ENCODE data around the gene ZRANB1.
A peak's percentile ranks its signal among the peaks of the same experiment; 100 is the strongest.
"Not testable (repeated sequence)": the region's sequence is repeated elsewhere in the genome, so short reads cannot be mapped to it uniquely, and the experiment has no call there.

ZRANB1 gene

GRCh38 chr10:124963866-124964720, 22.2 kb downstream of the ZRANB1 start:
- DNase-seq (ENCODE audit: low read depth) = no peak

DNA sequence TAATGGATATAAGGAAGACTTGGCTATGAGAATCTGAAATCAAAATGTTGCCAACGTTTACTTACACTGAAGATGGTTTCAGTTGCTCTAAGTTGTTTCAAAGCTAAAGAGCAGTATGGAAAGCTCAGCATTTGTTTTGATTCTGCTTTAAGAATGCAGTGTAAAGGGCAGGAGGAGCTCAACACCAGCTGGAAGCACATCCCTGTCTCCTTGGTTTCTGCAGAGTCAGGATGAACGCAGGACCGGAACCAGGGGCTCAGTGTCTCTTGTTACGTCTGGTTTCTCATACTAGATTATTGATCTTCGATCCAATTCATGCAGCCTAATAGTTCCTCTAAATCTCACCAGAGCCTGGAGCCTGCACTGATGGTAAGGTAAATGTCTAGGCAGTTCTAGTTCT, 24.1 kb downstream of the ZRANB1 start:
- DNase-seq (ENCODE audit: low read depth) = no peak

GRCh38 chr10:124967255-124967654, 25.3 kb downstream of the ZRANB1 start:
- DNase-seq (ENCODE audit: low read depth) = no peak

GRCh38 chr10:124971276-124971675, 29.4 kb downstream of the ZRANB1 start:
- DNase-seq (ENCODE audit: low read depth) = no peak

DNA sequence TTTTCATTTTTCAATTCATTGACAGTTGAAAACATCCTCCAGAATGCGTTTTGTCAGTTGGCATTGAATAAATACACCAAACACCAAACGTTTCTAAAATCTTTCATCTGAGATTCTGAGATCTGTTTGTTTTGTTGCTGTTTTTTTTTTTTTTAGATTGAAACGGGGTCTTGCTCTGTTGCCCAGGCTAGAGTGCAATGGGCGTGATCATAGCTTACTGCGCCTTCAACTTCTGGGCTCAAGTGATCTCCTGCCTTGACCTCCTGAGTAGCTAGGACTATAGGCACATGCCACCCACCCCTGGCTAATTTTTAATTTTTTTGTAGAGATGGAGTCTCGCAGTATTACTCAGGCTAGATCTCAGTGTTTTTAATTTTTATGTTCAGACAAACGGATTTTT, 30.7 kb downstream of the ZRANB1 start:
- no peak for DNase-seq (ENCODE audit: low read depth)

- no peak for DNase-seq (ENCODE audit: low read depth)
These were observed 32.2 kb downstream of the ZRANB1 start for GRCh38 chr10:124974131-124974530.

- no peak for DNase-seq (ENCODE audit: low read depth)
These were observed 34.1 kb downstream of the ZRANB1 start for GRCh38 chr10:124975977-124976514.

DNA sequence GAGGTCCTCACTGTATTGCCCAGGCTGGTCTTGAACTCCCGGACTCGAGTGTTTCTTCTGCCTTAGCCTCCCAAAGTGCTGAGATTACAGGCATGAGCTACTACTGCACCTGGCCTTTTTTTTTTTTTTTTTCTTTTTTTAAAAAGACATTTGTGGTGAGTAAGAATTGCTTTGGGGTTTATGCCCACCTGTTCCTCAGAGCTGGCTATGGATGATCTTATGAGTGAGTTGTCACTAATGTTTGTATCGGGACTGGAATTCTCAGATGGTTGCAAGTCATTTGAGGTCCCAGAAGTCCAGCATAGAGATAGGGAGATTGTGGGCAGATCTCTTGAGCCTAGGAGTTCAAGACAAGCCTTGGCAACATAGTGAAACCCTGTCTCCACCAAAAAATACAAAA, 35.2 kb downstream of the ZRANB1 start:
- DNase-seq (ENCODE audit: low read depth) = no peak

- no peak for DNase-seq (ENCODE audit: low read depth)
These were observed 35.9 kb downstream of the ZRANB1 start for GRCh38 chr10:124977648-124978375.

DNA sequence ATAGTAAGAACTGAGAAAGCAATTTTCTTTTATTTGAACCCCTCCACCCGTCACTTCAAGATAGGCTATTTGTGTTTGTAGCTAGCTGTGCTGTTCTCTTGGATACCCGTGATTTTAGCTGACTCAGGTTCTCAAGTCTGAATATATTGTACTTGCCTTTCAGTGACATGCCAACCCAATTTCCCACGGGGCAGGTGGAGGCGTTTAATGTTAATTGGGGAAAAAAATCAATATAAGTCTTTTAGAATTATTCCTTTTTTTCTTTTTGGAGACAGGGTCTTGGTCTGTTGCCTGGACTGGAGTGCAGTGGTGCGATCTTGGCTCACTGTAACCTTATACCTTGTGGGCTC, 36.4 kb downstream of the ZRANB1 start:
- no peak for DNase-seq (ENCODE audit: low read depth)

DNA sequence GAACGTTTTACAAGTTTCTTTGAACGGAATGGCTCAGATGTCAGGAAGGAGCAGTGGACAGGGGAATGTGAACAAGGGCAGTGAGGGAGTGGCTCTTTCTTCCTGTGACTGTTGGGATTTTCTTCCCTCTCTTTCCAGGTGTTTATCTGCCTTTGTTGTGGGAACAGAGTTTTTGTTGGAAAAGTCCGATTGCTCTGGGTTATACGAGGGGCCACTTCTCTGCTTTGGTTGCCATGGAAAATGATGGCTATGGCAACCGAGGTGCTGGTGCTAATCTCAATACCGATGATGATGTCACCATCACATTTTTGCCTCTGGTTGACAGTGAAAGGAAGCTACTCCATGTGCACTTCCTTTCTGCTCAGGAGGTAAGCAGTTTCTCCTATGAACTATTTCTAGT, 41.4 kb downstream of the ZRANB1 start:
- no peak for DNase-seq (ENCODE audit: low read depth)

DNA sequence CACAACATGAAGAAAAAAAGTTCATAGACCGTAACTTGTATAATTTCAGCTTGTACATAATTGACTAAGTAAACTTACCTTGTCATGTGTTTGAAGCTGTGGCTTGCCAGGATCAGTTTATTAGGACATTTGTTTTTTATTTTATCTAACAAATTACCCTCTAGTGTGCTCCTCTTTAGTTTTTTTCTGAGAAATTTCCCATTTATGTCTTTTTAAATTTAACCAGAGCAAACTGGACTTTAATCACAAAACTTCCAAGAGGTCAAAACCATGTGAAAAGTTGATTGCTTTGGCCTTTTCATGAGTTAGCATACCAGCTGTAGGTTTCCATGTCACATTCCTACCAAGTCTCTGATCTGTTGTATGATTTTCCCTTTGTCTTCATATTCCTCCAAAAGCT, 42.5 kb downstream of the ZRANB1 start:
- no peak for DNase-seq (ENCODE audit: low read depth)

DNA sequence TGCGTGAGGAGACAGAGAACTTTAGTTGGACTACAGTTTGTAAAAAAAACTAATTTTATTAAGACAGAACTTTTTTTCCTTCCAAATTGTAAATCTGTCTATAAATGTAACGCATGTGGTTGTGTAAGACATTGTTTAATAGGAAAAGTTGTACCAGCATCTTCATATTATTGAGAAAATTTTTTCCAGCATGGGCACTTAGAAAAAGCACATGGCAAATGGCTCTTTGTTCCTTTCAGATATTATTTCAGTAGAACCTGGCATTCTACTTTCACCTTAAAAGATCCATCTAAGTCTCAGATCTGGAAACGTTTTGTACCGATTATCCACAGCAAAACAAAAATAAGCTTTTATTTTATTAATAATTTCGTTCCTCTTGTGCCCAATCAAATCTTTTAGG, 43.2 kb downstream of the ZRANB1 start:
- DNase-seq (ENCODE audit: low read depth) = no peak

- no peak for DNase-seq (ENCODE audit: low read depth)
These were observed 45.9 kb downstream of the ZRANB1 start for GRCh38 chr10:124987788-124988187.

GRCh38 chr10:124988753-124989152, 46.8 kb downstream of the ZRANB1 start:
- not testable (repeated sequence) for DNase-seq (ENCODE audit: low read depth)

DNA sequence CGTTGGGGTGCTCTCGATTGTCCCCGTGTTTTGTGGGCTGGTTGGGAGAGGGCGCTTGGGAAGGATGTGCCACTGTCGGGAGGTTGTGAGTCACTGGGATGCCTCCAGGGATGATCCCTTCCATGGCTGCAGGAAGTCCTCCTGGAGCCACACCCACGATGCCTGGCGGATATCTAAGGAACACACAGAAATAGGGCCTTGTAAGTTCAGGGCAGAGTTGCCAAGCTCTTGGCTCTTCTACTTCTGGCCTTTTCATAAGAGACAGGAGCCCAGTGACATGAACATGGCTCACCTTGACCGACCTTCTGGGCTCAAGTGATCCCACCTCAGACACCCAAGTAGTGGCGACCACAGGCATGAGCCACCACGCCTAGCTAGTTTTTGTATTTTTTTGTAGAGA, 47.6 kb downstream of the ZRANB1 start:
- DNase-seq (ENCODE audit: low read depth) = no peak

DNA sequence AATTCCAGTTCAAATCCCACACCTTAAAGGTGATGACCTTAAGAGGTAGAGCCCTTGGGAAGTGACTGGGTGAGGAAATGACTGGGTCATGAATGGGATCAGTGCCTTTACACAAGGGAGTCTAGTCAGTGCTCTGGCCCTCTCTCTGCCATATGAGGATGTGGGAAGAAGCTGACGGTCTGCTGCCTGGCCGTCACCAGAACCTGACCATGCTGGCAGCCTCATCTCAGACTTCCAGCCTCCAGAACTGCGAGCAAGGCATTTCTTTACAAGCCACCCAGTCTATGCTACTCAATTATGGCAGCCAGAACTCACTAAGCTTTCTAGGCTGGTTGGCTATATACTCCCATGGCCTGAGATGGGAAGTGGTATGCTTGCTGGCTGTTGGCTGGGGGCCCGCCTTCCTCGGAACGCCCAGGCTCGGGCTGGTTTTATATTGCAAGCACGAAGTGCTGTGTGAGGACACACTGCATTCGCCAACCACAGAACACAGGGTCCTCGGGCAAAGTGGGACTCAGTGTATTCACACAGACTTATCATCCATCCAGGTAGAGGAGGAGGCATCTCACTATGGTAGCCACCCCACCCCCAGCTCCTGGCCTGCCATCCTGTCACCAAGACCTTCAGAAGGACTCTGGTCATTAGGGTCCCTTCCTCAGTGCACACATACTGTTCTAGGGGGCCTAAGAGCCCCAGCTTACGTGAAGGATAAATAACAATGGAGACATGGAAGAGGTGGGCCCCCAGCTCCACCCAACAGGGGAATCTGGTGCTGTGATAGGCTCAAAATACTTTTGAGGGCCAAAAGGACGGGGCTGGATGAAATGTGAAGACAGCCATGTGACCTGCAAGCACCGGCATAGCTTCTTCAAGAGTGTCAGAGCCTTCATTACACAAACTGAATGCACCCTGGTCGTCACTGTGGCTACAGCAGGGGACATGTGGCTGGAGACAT, 49.0 kb downstream of the ZRANB1 start:
- no peak for DNase-seq (ENCODE audit: low read depth)

DNA sequence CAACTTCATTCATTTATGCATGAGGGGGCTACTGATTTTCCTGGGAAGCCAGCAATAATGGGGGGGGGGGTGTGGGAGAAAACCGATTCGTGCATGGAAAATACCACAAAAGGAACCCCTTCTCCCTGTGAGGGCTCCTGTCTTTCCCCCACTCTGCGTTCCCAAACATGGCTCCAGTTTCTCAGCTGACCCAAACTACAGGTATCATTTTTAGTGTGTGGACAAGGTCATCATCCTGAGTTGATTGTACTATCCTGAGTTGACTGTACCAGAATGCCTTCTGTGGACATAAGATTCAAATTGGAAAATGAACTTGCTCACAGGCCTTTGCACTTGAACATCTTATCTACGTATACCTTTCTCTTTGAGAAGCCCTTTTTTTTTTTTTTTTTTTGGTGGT, 49.9 kb downstream of the ZRANB1 start:
- DNase-seq (ENCODE audit: low read depth) = no peak

DNA sequence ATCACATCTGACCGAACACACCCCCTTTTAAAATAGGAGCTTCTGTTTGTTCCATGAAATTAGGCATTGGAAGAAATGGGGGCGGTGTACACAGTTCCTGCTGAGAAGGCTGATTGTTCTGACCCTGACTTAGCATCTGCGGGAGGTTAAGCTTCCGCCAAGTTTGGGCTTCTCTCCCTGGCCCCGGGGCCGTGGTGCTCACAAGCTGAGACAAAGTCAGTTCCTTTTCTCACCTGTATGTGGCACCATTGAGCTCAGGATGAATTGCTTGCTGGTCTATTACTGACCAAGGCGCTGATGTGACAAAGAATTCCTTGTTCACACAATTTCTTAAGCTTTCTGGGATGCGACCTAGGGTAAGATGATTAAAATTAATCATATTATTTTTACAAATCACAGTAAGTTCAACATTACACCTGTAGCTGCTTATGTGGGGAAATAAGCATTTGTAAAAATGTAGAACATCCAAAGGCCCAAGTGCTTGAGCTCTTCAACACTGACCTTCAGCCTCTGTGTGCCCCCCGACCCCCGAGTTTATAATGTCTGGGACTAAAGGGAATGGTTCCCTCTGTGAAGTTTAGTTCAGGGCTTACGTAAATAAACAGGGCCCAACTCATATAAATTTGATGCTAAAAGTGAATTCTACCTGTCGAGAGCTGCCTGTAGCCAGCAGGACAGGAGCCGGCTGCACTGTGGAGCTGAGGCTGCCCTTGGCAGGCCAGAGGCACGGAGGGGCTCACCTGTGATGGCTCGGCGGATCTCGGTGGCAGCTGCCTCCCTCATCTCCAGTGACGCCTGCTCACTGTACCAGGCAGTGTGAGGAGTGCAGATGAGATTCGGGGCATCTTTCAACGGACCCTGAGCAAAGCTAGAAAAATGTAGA, 50.8 kb downstream of the ZRANB1 start:
- peak; percentile 44 for DNase-seq (ENCODE audit: low read depth)

DNA sequence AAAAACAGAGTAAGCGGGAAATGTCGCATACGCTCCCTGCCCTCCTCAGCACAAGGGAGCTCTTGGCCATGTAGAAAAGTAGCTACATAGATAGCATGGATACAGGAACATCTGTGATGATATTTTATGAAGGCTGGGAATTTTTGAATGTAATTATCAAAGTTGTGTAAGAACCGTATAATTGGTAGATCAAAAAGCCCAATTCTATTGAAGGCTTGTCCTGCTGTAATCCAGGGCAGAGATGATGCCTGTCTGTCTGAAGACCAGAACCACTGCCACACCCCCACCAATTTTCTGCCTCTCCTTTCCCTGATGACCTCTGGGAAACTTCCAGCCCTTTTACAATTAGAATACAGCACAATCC, 51.4 kb downstream of the ZRANB1 start:
- no peak for DNase-seq (ENCODE audit: low read depth)

GRCh38 chr10:124993736-124994451, 52.0 kb downstream of the ZRANB1 start:
- no peak for DNase-seq (ENCODE audit: low read depth)
